Tibial artery (tissue), 4 donors: ENCODE results near the gene RAB28.

Source experiments
- DNase-seq, 2 donors: peaks; one replicate each; pipeline ENCODE4 v3.0.0-alpha.2; 2019
- H3K27ac ChIP-seq, 2 donors: fragments of 200-600 bp; sonication (generic) in 1 of 2; 1 replicate in 1 of 2; 2 replicates in 1 of 2; pipeline ENCODE4 v1.5.1; 2018 to 2019; ENCODE audit warnings: mild to moderate bottlenecking in 1 of 2
- H3K27me3 ChIP-seq, 2 donors: fragments of 200-600 bp; sonication (generic) in 1 of 2; one replicate each; pipeline versions ENCODE4 v1.5.1 to v1.6.0; 2016 to 2019
- H3K36me3 ChIP-seq, 3 donors: fragments of 200-600 bp; sonication (generic) in 2 of 3; one replicate each; pipeline ENCODE4 v1.5.1; 2016 to 2019; ENCODE audit warnings: mild to moderate bottlenecking in 2 of 3
- H3K4me1 ChIP-seq, 4 donors: fragments of 200-600 bp; sonication (generic) in 2 of 4; 1 replicate in 3 of 4; 2 replicates in 1 of 4; pipeline ENCODE4 v1.5.1; 2016 to 2019
- H3K4me3 ChIP-seq, 2 donors: fragments of 200-600 bp; sonication (generic) in 1 of 2; 1 replicate in 1 of 2; 2 replicates in 1 of 2; pipeline ENCODE4 v1.5.1; 2018 to 2019; ENCODE audit warnings: mild to moderate bottlenecking in 2 of 2
- H3K9me3 ChIP-seq, 3 donors: fragments of 200-600 bp; sonication (generic) in 1 of 3; one replicate each; pipeline ENCODE4 v1.5.1; 2016 to 2019
- intact Hi-C: fragments of 100-400 bp; cut with DNase I; formaldehyde crosslinking; loops from one replicate; pipeline ENCODE4 v1.15.0; 2023; ENCODE audit warnings: low total_unique reads
- TF ChIP-seq, protein P1 (sequence below), 2 experiments: fragments of 200-600 bp in 1 of 2; fragments of 450-650 bp in 1 of 2; IDR thresholded peaks; one replicate each; pipeline ENCODE4 v1.5.1; 2017 to 2019; ENCODE audit warnings: antibody characterized with exemption in 2 of 2, mild to moderate bottlenecking in 1 of 2, moderate library complexity in 1 of 2

RAB28 gene

DNA sequence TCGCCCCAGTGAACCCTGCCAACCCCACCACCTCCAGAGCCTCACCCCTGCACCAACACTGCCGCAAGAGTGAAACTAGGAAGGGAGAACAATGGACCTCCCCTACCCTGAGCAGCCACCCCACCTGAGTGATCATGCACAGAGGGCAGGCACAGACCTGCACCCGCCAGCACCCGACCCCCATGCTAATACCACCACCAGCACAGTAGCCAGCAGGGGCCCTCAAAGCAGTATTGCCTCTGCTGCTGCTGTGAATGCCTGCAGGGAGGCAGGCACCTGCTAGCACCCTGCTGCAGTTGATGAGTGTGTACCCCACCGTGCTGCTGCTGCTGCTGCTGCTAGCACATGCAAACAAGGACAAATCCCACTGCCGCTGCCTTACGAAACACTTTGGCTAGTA lies 100.1 kb downstream of the RAB28 start:
- TF ChIP-seq, protein P1, sequence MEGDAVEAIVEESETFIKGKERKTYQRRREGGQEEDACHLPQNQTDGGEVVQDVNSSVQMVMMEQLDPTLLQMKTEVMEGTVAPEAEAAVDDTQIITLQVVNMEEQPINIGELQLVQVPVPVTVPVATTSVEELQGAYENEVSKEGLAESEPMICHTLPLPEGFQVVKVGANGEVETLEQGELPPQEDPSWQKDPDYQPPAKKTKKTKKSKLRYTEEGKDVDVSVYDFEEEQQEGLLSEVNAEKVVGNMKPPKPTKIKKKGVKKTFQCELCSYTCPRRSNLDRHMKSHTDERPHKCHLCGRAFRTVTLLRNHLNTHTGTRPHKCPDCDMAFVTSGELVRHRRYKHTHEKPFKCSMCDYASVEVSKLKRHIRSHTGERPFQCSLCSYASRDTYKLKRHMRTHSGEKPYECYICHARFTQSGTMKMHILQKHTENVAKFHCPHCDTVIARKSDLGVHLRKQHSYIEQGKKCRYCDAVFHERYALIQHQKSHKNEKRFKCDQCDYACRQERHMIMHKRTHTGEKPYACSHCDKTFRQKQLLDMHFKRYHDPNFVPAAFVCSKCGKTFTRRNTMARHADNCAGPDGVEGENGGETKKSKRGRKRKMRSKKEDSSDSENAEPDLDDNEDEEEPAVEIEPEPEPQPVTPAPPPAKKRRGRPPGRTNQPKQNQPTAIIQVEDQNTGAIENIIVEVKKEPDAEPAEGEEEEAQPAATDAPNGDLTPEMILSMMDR (IDR thresholded peaks at IDR 0.05): no peak
- DNase-seq: no peak
- no peaks in the 10 kb centered on the region for H3K9me3 ChIP-seq
- peaks cover 0 to 7% (median 6%) of the 10 kb centered on the region in 3 donors for H3K36me3 ChIP-seq
- no peaks in the 10 kb centered on the region for H3K4me1 ChIP-seq
- intact Hi-C loops: no loop called here
- H3K4me3 ChIP-seq: no peak overlapping the region
- H3K27ac ChIP-seq: no peak overlapping the region
- H3K27me3 ChIP-seq: no peaks in the 10 kb centered on the region

DNA sequence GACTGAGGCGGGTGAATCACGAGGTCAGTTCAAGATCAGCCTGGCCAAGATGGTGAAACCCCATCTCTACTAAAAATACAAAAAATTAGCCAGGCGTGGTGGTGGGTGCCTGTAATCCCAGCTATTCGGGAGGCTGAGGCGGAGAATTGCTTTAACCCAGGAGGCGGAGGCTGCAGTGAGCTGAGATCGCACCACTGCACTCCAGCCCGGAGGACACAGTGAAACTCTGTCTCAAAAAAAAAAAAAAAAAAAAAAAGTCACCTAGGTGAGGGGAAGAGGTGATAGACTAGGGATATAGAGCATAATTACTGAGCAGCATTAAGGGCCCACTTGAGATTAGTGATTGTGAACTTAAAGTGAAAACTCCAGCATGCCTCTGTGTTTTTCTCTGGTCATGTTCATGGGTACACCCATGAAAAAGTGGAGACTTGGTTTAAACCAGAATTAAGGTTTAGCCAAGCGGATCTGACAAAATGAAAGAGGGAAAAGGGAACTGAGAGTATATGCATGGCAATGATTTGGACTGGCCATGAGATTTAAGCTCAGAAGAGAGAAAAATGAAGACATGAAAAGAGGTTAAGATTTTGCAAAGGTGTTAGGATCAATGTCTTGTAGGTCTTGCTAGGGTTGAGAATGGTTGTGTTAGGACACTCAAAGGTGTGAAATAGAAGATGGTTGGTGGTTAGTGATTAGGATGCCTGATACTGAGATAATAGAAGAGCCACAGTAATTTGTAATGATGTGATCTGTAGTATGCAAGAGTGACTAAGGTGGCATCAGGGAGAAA lies 105.0 kb downstream of the RAB28 start:
- TF ChIP-seq, protein P1 (IDR thresholded peaks at IDR 0.05): no peak
- no peak for DNase-seq
- H3K27me3 ChIP-seq: no peaks in the 10 kb centered on the region
- intact Hi-C loops: no loop called here
- H3K9me3 ChIP-seq: no peaks in the 10 kb centered on the region
- H3K27ac ChIP-seq: no peak overlapping the region
- no peaks in the 10 kb centered on the region for H3K4me1 ChIP-seq
- no peak overlapping the region for H3K4me3 ChIP-seq
- peaks cover 0 to 7% (median 6%) of the 10 kb centered on the region in 3 donors for H3K36me3 ChIP-seq

DNA sequence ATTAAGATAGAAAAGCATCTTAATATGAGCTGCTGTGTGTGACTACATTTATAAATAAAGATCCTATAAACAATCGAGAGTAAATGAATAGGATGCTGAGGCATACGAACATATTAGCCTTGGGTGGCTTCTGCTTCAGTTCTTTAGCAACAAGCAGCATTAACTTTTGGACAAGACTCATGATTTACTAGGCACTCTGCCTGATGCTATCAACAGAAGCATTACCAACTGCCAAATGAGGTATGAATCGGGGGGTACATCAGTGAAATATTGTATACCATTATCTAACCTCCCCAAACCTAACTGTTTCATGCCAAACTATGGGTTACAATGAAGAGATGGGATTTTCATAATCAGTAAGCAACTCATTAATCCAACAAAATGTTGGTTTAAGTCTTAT lies 113.1 kb downstream of the RAB28 start:
- no peak overlapping the region for H3K4me3 ChIP-seq
- H3K27me3 ChIP-seq: no peaks in the 10 kb centered on the region
- H3K36me3 ChIP-seq: peaks cover 0 to 6% (median 0%) of the 10 kb centered on the region in 3 donors
- TF ChIP-seq, protein P1 (IDR thresholded peaks at IDR 0.05): no peak
- intact Hi-C loops: no loop called here
- no peak for DNase-seq
- H3K4me1 ChIP-seq: no peaks in the 10 kb centered on the region
- no peak overlapping the region for H3K27ac ChIP-seq
- H3K9me3 ChIP-seq: no peaks in the 10 kb centered on the region

DNA sequence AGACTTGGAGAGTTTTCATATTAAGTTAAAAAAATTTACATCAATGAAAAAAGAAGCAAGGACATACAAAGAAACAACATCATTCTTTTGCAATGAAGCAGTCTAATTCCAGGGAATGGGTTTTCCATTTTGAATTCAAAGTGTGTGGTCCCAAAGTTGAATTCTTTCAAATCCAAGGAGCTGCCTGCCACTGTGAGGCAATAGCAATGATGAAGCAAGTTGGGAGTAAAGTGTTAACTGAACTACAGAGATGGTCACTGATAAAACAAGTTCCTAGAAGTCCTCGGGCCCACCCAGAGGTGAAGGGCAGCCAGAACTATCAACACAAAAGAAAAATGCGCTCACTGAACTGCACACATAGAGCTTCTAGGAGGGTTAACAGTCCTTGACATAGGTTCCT lies 115.9 kb downstream of the RAB28 start:
- Histone ChIP-seq H3K27me3 (no peaks in the 10 kb centered on the region), H3K4me1 (no peaks in the 10 kb centered on the region), H3K27ac (no peak overlapping the region), H3K4me3 (no peak overlapping the region), H3K9me3 (no peaks in the 10 kb centered on the region), H3K36me3 (peaks cover 0 to 14% (median 6%) of the 10 kb centered on the region in 3 donors)
- no peak for DNase-seq
- TF ChIP-seq, protein P1 (IDR thresholded peaks at IDR 0.05): no peak
- intact Hi-C loops: no loop called here

DNA sequence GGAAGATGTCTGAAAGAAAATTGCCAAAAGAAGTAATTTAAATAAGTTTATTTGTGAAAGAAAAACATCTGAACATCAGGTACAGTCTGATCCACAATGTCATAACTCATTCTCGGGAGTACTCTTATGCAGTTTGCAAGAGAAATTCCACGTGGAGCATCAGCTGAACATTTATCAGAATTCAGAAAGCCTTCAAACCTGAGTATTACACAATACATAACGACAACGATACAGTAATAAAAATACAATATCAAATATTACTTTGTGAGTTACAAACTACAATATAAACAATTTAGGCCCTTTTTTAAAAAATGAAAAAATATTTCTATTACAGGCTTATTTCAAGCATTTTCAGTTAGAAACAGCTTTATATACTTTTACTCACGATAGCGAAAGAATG lies 116.4 kb downstream of the RAB28 start:
- Histone ChIP-seq H3K27ac (no peak overlapping the region), H3K36me3 (peaks cover 0 to 14% (median 6%) of the 10 kb centered on the region in 3 donors), H3K27me3 (no peaks in the 10 kb centered on the region), H3K4me3 (no peak overlapping the region), H3K4me1 (no peaks in the 10 kb centered on the region), H3K9me3 (no peaks in the 10 kb centered on the region)
- intact Hi-C loops: no loop called here
- no peak for DNase-seq
- TF ChIP-seq, protein P1 (IDR thresholded peaks at IDR 0.05): no peak
